IgD-negative memory B cell (primary cell): Measurements from ENCODE around the gene CCL26. TPM values are rescaled to one million over a fixed set of nuclear protein-coding genes. Genes with fewer than 3 reads are reported as not detected.
A peak's percentile ranks its signal among the peaks of the same experiment; 100 is the strongest.
"Not testable (repeated sequence)": the region's sequence is repeated elsewhere in the genome, so short reads cannot be mapped to it uniquely, and the experiment has no call there.

Experiments
- H3K27ac Mint-ChIP-seq, 3 donors: one replicate each; pipeline ENCODE4 v1.8.0; 2020 to 2022; ENCODE audit warnings: mild to moderate bottlenecking in 3 of 3, mixed read lengths in 3 of 3, moderate library complexity in 1 of 3
- H3K27me3 Mint-ChIP-seq: one replicate; pipeline ENCODE4 v1.8.0; 2021; ENCODE audit warnings: mixed read lengths
- H3K36me3 Mint-ChIP-seq: one replicate; pipeline ENCODE4 v1.8.0; 2020; ENCODE audit warnings: mild to moderate bottlenecking, mixed read lengths
- H3K4me1 Mint-ChIP-seq, 3 donors: one replicate each; pipeline ENCODE4 v1.8.0; 2020 to 2022; ENCODE audit warnings: mixed read lengths in 3 of 3, mild to moderate bottlenecking in 1 of 3
- H3K4me3 Mint-ChIP-seq, 4 donors: one replicate each; pipeline ENCODE4 v1.8.0; 2020 to 2022; ENCODE audit warnings: mild to moderate bottlenecking in 4 of 4, mixed read lengths in 4 of 4, moderate library complexity in 3 of 4
- H3K9me3 Mint-ChIP-seq, 3 donors: one replicate each; pipeline ENCODE4 v1.8.0; 2020 to 2021; ENCODE audit warnings: mixed read lengths in 3 of 3, mild to moderate bottlenecking in 1 of 3
- polyA plus RNA-seq: library from polyadenylated mRNA; unstranded; fragments of 300-500 nt; fragmentation: Illumina TruSeq; gene quantifications from one replicate; pipeline ENCODE4 v1.2.3, GENCODE V29; 2021

CCL26 gene
- polyA plus RNA-seq, 1 donor from 2014 or later: not detected

- H3K36me3 Mint-ChIP-seq: no peaks in the 10 kb centered on the region
- peaks cover 0 to 6% (median 3%) of the 10 kb centered on the region in 3 donors for H3K9me3 Mint-ChIP-seq
- H3K4me1 Mint-ChIP-seq: peaks cover 0 to 4% (median 2%) of the 10 kb centered on the region in 3 donors
- H3K27me3 Mint-ChIP-seq: peaks cover 20% of the 10 kb centered on the region
- peak overlapping the region in 1 of 4 donors; percentile 22 for H3K4me3 Mint-ChIP-seq
- no peak overlapping the region for H3K27ac Mint-ChIP-seq
Observed at GRCh38 chr7:75806560-75807307, 34.7 kb upstream of the CCL26 start.

GRCh38 chr7:75804705-75805104 lies 32.7 kb upstream of the CCL26 start:
- peaks cover 0 to 4% (median 2%) of the 10 kb centered on the region in 3 donors for H3K4me1 Mint-ChIP-seq
- peaks cover 0 to 6% (median 3%) of the 10 kb centered on the region in 3 donors for H3K9me3 Mint-ChIP-seq
- no peak overlapping the region for H3K27ac Mint-ChIP-seq
- H3K36me3 Mint-ChIP-seq: no peaks in the 10 kb centered on the region
- H3K27me3 Mint-ChIP-seq: peaks cover 16% of the 10 kb centered on the region
- H3K4me3 Mint-ChIP-seq: no peak overlapping the region

GRCh38 chr7:75804004-75804403 lies 32.0 kb upstream of the CCL26 start:
- Mint-ChIP-seq H3K36me3 (no peaks in the 10 kb centered on the region), H3K27ac (no peak overlapping the region), H3K9me3 (peaks cover 0 to 6% (median 3%) of the 10 kb centered on the region in 3 donors), H3K27me3 (peaks cover 12% of the 10 kb centered on the region), H3K4me3 (no peak overlapping the region), H3K4me1 (peaks cover 0 to 4% (median 2%) of the 10 kb centered on the region in 3 donors)

GRCh38 chr7:75802552-75802821 lies 30.5 kb upstream of the CCL26 start:
- no peak overlapping the region for H3K27ac Mint-ChIP-seq
- peaks cover 0 to 4% (median 2%) of the 10 kb centered on the region in 3 donors for H3K4me1 Mint-ChIP-seq
- H3K9me3 Mint-ChIP-seq: peaks cover 0 to 6% (median under 1%) of the 10 kb centered on the region in 3 donors
- H3K27me3 Mint-ChIP-seq: peaks cover 17% of the 10 kb centered on the region
- H3K36me3 Mint-ChIP-seq: no peaks in the 10 kb centered on the region
- H3K4me3 Mint-ChIP-seq: no peak overlapping the region

- H3K27me3 Mint-ChIP-seq: peaks cover 22% of the 10 kb centered on the region
- H3K4me1 Mint-ChIP-seq: peaks cover 0 to 2% (median 2%) of the 10 kb centered on the region in 3 donors
- no peaks in the 10 kb centered on the region for H3K9me3 Mint-ChIP-seq
- no peak overlapping the region for H3K27ac Mint-ChIP-seq
- H3K36me3 Mint-ChIP-seq: no peaks in the 10 kb centered on the region
- peak overlapping the region in 1 of 4 donors; percentile 38 for H3K4me3 Mint-ChIP-seq
Observed at GRCh38 chr7:75798770-75799169, 26.8 kb upstream of the CCL26 start.

- Mint-ChIP-seq H3K27me3 (peaks cover 15% of the 10 kb centered on the region), H3K4me1 (no peaks in the 10 kb centered on the region), H3K36me3 (no peaks in the 10 kb centered on the region), H3K27ac (peak overlapping the region in 1 of 3 donors; percentile 12), H3K4me3 (no peak overlapping the region), H3K9me3 (no peaks in the 10 kb centered on the region)
Observed at GRCh38 chr7:75796420-75796819, 24.4 kb upstream of the CCL26 start.

GRCh38 chr7:75795831-75796285 lies 23.8 kb upstream of the CCL26 start:
- H3K36me3 Mint-ChIP-seq: no peaks in the 10 kb centered on the region
- no peaks in the 10 kb centered on the region for H3K4me1 Mint-ChIP-seq
- no peaks in the 10 kb centered on the region for H3K9me3 Mint-ChIP-seq
- no peak overlapping the region for H3K27ac Mint-ChIP-seq
- peaks cover 19% of the 10 kb centered on the region for H3K27me3 Mint-ChIP-seq
- no peak overlapping the region for H3K4me3 Mint-ChIP-seq

GRCh38 chr7:75793676-75794075 lies 21.7 kb upstream of the CCL26 start:
- H3K4me3 Mint-ChIP-seq: no peak overlapping the region
- no peaks in the 10 kb centered on the region for H3K4me1 Mint-ChIP-seq
- H3K36me3 Mint-ChIP-seq: no peaks in the 10 kb centered on the region
- H3K27me3 Mint-ChIP-seq: peaks cover 19% of the 10 kb centered on the region
- no peaks in the 10 kb centered on the region for H3K9me3 Mint-ChIP-seq
- no peak overlapping the region for H3K27ac Mint-ChIP-seq

GRCh38 chr7:75792567-75792966 lies 20.6 kb upstream of the CCL26 start:
- not testable (repeated sequence) for H3K4me1 Mint-ChIP-seq, H3K27ac Mint-ChIP-seq, H3K36me3 Mint-ChIP-seq, H3K9me3 Mint-ChIP-seq, H3K4me3 Mint-ChIP-seq
- H3K27me3 Mint-ChIP-seq: peaks cover 14% of the 10 kb centered on the region

GRCh38 chr7:75789361-75789924 lies 17.4 kb upstream of the CCL26 start:
- H3K36me3 Mint-ChIP-seq: no peaks in the 10 kb centered on the region
- H3K9me3 Mint-ChIP-seq: no peaks in the 10 kb centered on the region
- no peak overlapping the region for H3K27ac Mint-ChIP-seq
- no peak overlapping the region for H3K4me3 Mint-ChIP-seq
- peaks cover 8% of the 10 kb centered on the region for H3K27me3 Mint-ChIP-seq
- H3K4me1 Mint-ChIP-seq: no peaks in the 10 kb centered on the region

- H3K4me1 Mint-ChIP-seq, H3K4me3 Mint-ChIP-seq, H3K36me3 Mint-ChIP-seq, H3K9me3 Mint-ChIP-seq, H3K27me3 Mint-ChIP-seq, H3K27ac Mint-ChIP-seq: not testable (repeated sequence)
Observed at GRCh38 chr7:75788154-75788847, 16.3 kb upstream of the CCL26 start.

- H3K4me3 Mint-ChIP-seq, H3K36me3 Mint-ChIP-seq, H3K4me1 Mint-ChIP-seq, H3K9me3 Mint-ChIP-seq: not testable (repeated sequence)
- H3K27ac Mint-ChIP-seq: peak overlapping the region in 1 of 3 donors; percentile 68
- H3K27me3 Mint-ChIP-seq: peaks cover 26% of the 10 kb centered on the region
Observed at GRCh38 chr7:75783058-75783457, 11.0 kb upstream of the CCL26 start.

GRCh38 chr7:75780647-75781273 lies 8.7 kb upstream of the CCL26 start:
- not testable (repeated sequence) for H3K4me1 Mint-ChIP-seq, H3K4me3 Mint-ChIP-seq, H3K36me3 Mint-ChIP-seq, H3K27ac Mint-ChIP-seq, H3K9me3 Mint-ChIP-seq
- peaks cover 26% of the 10 kb centered on the region for H3K27me3 Mint-ChIP-seq

GRCh38 chr7:75779516-75779915 lies 7.5 kb upstream of the CCL26 start:
- H3K4me1 Mint-ChIP-seq, H3K9me3 Mint-ChIP-seq, H3K27ac Mint-ChIP-seq, H3K36me3 Mint-ChIP-seq: not testable (repeated sequence)
- Mint-ChIP-seq H3K4me3 (peak overlapping the region in 1 of 4 donors; percentile 61), H3K27me3 (peaks cover 26% of the 10 kb centered on the region)

GRCh38 chr7:75779035-75779434 lies 7.0 kb upstream of the CCL26 start:
- Mint-ChIP-seq H3K4me3 (peak overlapping the region in 1 of 4 donors; percentile 21), H3K27me3 (peaks cover 26% of the 10 kb centered on the region)
- not testable (repeated sequence) for H3K27ac Mint-ChIP-seq, H3K9me3 Mint-ChIP-seq, H3K36me3 Mint-ChIP-seq, H3K4me1 Mint-ChIP-seq
